ENCODE data around the gene CTNND2. TPM values are rescaled to one million over a fixed set of nuclear protein-coding genes. Genes with fewer than 3 reads are reported as not detected.

The CTNND2 gene
- total RNA-seq, 4 donors from 2014 or later, result 0.18 to 14.9 (median 0.47) TPM; not detected in 1

- Histone ChIP-seq H3K4me3 (no peak overlapping the region), H3K9me3 (no peaks in the 10 kb centered on the region), H3K27me3 (no peaks in the 10 kb centered on the region), H3K36me3 (no peaks in the 10 kb centered on the region), H3K4me1 (no peaks in the 10 kb centered on the region), H3K27ac (no peak overlapping the region)
- TF ChIP-seq POLR2A (IDR thresholded peaks at IDR 0.05) (no peak), CTCF (IDR thresholded peaks at IDR 0.05) (no peak)
- DNase-seq, result no peak
Observed at GRCh38 chr5:11510889-11511288, 393.4 kb downstream of the CTNND2 start.

GRCh38 chr5:11509793-11510192 is 394.5 kb downstream of the CTNND2 start:
- Histone ChIP-seq H3K4me1 (no peaks in the 10 kb centered on the region), H3K4me3 (no peak overlapping the region), H3K9me3 (no peaks in the 10 kb centered on the region), H3K27ac (no peak overlapping the region), H3K27me3 (no peaks in the 10 kb centered on the region), H3K36me3 (no peaks in the 10 kb centered on the region)
- TF ChIP-seq CTCF (IDR thresholded peaks at IDR 0.05), result no peak
- TF ChIP-seq POLR2A (IDR thresholded peaks at IDR 0.05), result no peak
- DNase-seq, result no peak

GRCh38 chr5:11507156-11507910 is 396.9 kb downstream of the CTNND2 start:
- H3K36me3 ChIP-seq, result no peaks in the 10 kb centered on the region
- TF ChIP-seq POLR2A (IDR thresholded peaks at IDR 0.05) (no peak), CTCF (IDR thresholded peaks at IDR 0.05) (no peak)
- no peak overlapping the region for H3K27ac ChIP-seq
- DNase-seq, result no peak
- H3K27me3 ChIP-seq, result no peaks in the 10 kb centered on the region
- no peaks in the 10 kb centered on the region for H3K9me3 ChIP-seq
- H3K4me3 ChIP-seq, result no peak overlapping the region
- H3K4me1 ChIP-seq, result no peaks in the 10 kb centered on the region

GRCh38 chr5:11504886-11505193 is 399.4 kb downstream of the CTNND2 start:
- no peak for DNase-seq
- H3K4me3 ChIP-seq, result no peak overlapping the region
- no peak overlapping the region for H3K27ac ChIP-seq
- no peaks in the 10 kb centered on the region for H3K27me3 ChIP-seq
- no peak for TF ChIP-seq POLR2A (IDR thresholded peaks at IDR 0.05)
- no peak for TF ChIP-seq CTCF (IDR thresholded peaks at IDR 0.05)
- H3K36me3 ChIP-seq, result no peaks in the 10 kb centered on the region
- H3K4me1 ChIP-seq, result no peaks in the 10 kb centered on the region
- peaks cover 0 to 4% (median 0%) of the 10 kb centered on the region in 4 donors for H3K9me3 ChIP-seq

- H3K4me1 ChIP-seq, result no peaks in the 10 kb centered on the region
- no peak for DNase-seq
- peaks cover 0 to 4% (median 0%) of the 10 kb centered on the region in 4 donors for H3K9me3 ChIP-seq
- no peaks in the 10 kb centered on the region for H3K36me3 ChIP-seq
- no peak overlapping the region for H3K4me3 ChIP-seq
- no peaks in the 10 kb centered on the region for H3K27me3 ChIP-seq
- H3K27ac ChIP-seq, result no peak overlapping the region
- TF ChIP-seq POLR2A (IDR thresholded peaks at IDR 0.05), result no peak
- no peak for TF ChIP-seq CTCF (IDR thresholded peaks at IDR 0.05)
Observed at GRCh38 chr5:11504065-11504885, 400.0 kb downstream of the CTNND2 start.

All from Peyer's patch (tissue), 4 donors.